Suprapubic skin (tissue), 2 donors: ENCODE results near the gene LSM3.

Experiments
- EP300 ChIP-seq: sonication (generic); formaldehyde crosslinking; IDR thresholded peaks from one replicate; pipeline ENCODE4 v1.6.1; 2017; ENCODE audit warnings: antibody characterized with exemption
- POLR2A ChIP-seq, 2 donors: fragments of 450-650 bp; IDR thresholded peaks; one replicate each; pipeline ENCODE4 v1.6.1; 2017; ENCODE audit warnings: antibody characterized with exemption in 2 of 2, mild to moderate bottlenecking in 2 of 2, moderate library complexity in 2 of 2

- no peak for TF ChIP-seq EP300
- TF ChIP-seq POLR2A (IDR thresholded peaks at IDR 0.05), result no peak
Measured at GRCh38 chr3:14133188-14133800, 45.3 kb upstream of the LSM3 start.
